Activated CD4-positive, alpha-beta T cell treated with anti-CD3 and anti-CD28 coated beads for 24 hours (primary cell): Measurements from ENCODE around the gene GPR156.
"Not testable (repeated sequence)": the region's sequence is repeated elsewhere in the genome, so short reads cannot be mapped to it uniquely, and the experiment has no call there.

Source experiments
- DNase-seq, 2 donors: peaks; one replicate each; pipeline ENCODE4 v3.0.0-alpha.2; 2020; ENCODE audit warnings: low read depth in 2 of 2

The GPR156 gene

GRCh38 chr3:120284747-120285507, at the start of gene GPR156:
Gene GPR156, minus strand, starts transcription at chr3:120285222. Its CDS starts 41,124 bp downstream, at chr3:120244098.
- DNase-seq = no peak

GRCh38 chr3:120332646-120333045, 47.6 kb upstream of the GPR156 start:
- no peak for DNase-seq

GRCh38 chr3:120331076-120331475, 46.1 kb upstream of the GPR156 start:
- no peak for DNase-seq

- DNase-seq = no peak
These were observed 41.8 kb upstream of the GPR156 start for GRCh38 chr3:120326784-120327183.

- no peak for DNase-seq
These were observed 39.2 kb upstream of the GPR156 start for GRCh38 chr3:120324190-120324589.

- peak in 1 of 2 donors; percentile 17 for DNase-seq
These were observed 38.7 kb upstream of the GPR156 start for GRCh38 chr3:120323761-120324160.

GRCh38 chr3:120311863-120312794, 27.1 kb upstream of the GPR156 start:
- no peak for DNase-seq

- no peak for DNase-seq
These were observed 21.8 kb upstream of the GPR156 start for GRCh38 chr3:120306519-120307455.

- DNase-seq = no peak
These were observed 19.6 kb upstream of the GPR156 start for GRCh38 chr3:120304616-120305015.

- no peak for DNase-seq
These were observed 17.3 kb upstream of the GPR156 start for GRCh38 chr3:120302361-120302760.

- DNase-seq = no peak
These were observed 15.9 kb upstream of the GPR156 start for GRCh38 chr3:120300971-120301370.

- DNase-seq = no peak
These were observed 14.4 kb upstream of the GPR156 start for GRCh38 chr3:120299403-120299802.

- no peak for DNase-seq
These were observed 14.0 kb upstream of the GPR156 start for GRCh38 chr3:120298996-120299395.

GRCh38 chr3:120291552-120291951, 6.5 kb upstream of the GPR156 start:
- DNase-seq = not testable (repeated sequence)

- no peak for DNase-seq
These were observed 4.6 kb upstream of the GPR156 start for GRCh38 chr3:120289636-120290035.

- no peak for DNase-seq
These were observed 1.4 kb upstream of the GPR156 start for GRCh38 chr3:120286465-120286864.

GRCh38 chr3:120285508-120285841, 453 bp upstream of the GPR156 start:
- DNase-seq = no peak

GRCh38 chr3:120281261-120281660, 3.8 kb downstream of the GPR156 start:
- DNase-seq = no peak

GRCh38 chr3:120280566-120280965, 4.5 kb downstream of the GPR156 start:
- DNase-seq = no peak

- DNase-seq = no peak
These were observed 5.0 kb downstream of the GPR156 start for GRCh38 chr3:120280026-120280425.

GRCh38 chr3:120276767-120277166, 8.3 kb downstream of the GPR156 start:
- no peak for DNase-seq

- no peak for DNase-seq
These were observed 9.4 kb downstream of the GPR156 start for GRCh38 chr3:120275618-120276017.
